HG02840 (cell line): Measurements from ENCODE around the gene HRH1.
"Not testable (repeated sequence)": the region's sequence is repeated elsewhere in the genome, so short reads cannot be mapped to it uniquely, and the experiment has no call there.

Experiments used
- ATAC-seq: cut with Tn5 transposase; IDR thresholded peaks from one replicate; pipeline ENCODE4 v1.9.1; 2021; ENCODE audit warnings: mild to moderate bottlenecking, moderate library complexity, moderate number of reproducible peaks; ENCODE audit not compliant: unreplicated experiment, low FRiP score

Gene HRH1

DNA sequence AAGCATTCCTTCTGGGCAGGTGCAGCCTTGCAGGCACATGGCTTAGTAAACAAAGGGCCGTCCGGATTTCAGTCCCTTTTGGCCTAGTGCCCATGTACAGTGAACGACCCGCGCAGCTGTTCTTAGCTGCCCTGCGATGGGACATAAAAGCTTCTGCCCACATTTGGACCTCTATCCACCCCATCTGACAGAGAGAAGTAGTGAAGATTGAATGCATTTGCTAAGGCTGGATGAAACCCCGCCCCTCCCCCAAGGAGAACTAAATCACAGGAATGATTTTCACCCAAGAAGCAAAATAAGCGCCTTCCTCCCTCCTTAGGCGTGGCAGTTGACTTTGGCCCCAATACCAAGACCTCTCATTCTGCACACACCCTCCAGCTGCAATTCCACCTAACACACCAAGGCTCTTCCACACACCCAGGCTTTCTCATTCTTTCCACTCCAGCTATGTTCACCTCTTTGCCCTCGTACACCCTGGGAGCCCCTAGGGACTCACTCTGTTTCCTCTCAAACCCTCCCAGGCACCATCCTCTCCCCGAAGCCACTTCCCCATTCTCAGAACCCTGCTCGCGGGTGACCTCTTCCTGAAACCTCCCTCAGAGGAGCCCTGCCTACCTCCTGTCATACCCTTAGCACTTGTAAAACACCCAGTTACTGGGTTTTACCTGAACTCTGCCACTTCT lies 14.1 kb upstream of the HRH1 start:
- ATAC-seq: peak; percentile 92

- ATAC-seq: peak; percentile 28
Observed at GRCh38 chr3:11140713-11141104, 13.6 kb upstream of the HRH1 start.

DNA sequence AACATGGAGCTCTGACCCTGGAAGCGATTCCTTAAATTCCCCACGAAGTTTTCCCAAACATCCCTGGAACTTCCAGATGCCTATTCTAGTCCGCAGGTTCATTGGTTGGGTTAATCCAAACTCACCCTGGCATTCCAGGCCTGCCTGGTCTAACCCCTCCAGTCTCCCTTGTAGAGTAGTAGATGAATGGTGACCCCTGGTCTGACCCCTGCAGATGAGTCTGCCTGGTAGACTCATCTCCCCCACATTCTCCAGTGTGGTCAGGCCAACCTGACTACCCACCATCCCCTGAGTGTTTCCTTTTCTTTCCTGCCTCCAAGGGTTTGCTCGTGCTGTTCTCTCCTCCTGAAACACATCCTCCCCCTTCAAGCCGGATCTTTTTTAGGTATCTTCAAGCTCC lies 10.8 kb upstream of the HRH1 start:
- ATAC-seq: no peak

GRCh38 chr3:11144996-11145395 lies 9.3 kb upstream of the HRH1 start:
- no peak for ATAC-seq

DNA sequence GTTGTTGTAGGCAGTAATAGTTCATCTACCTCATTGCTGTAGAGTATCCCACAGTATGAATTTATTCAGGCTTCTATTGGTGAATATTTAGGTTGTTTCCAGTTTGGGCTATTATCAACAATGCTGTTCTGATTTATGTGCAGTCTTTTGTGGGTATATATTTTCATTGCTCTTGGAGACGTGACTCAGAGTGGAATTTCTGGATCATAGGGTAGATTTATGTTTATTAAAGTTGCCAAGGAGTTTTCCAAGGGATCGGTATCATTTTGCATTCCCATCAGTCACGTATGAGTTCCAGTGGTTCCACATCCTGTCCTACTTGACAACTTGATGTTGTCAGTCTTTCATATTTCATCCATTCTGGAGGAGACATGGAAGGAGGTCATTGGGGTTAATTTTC lies 8.4 kb upstream of the HRH1 start:
- no peak for ATAC-seq

DNA sequence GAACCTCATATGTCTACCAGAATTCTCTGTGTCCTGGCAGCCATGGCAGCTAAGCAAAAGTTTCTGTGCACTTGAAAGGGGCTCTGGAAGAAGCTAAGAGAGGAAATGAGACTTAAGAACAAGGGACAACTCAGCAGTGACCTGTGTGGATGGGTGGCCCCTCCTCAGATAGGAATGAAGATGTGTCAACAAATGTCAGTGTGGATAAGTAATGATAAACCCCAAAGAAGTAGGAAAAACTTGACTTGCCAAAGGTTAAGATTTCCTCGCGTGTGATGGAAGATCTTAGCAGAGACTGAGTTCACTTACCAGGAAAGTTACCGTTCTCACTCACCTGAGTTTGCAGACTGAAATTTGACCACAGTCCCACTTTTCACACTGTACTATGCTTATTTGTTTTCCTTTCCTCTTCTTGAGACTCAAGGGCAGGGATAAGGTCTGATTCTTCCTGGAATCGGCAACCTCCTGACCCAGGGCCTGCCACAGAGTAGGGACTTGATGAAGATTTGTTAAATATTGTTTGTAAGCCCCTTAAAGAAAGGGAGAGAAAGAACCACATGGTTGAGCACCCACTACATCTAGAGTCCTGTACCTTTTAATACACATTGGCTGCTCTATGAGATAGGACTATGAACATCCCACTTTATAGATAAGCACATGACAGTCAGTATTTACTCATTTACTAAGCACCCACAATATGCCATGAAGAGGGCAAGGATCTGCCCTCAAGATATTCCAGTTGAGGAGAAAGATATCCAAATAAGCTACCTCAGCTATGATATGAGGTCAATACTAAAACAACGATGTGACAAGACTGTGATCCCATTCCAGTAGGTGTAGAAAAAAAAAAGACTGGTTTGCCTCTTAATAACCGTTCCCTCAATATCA lies 7.3 kb upstream of the HRH1 start:
- no peak for ATAC-seq

DNA sequence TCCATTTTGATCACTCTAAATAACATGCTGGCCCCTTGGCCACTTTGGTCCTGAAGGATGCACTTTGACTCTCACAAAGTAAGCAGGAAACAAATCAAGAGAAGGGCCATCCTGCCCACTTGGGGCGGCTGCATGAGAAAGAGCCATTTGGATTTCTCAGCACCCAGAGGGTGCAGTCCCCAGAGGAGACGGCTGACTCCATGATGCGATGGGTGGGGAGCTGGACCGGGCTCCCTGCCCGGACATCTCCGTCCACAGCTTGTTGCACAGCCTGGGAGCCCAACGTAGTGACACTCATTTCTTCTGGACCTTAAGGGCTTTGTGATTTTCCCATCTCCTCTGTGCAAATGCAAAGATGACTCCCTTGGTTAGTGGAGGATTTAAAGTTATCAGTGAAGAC lies 4.0 kb upstream of the HRH1 start:
- ATAC-seq: no peak

GRCh38 chr3:11152301-11152700 lies 2.0 kb upstream of the HRH1 start:
- ATAC-seq: no peak

DNA sequence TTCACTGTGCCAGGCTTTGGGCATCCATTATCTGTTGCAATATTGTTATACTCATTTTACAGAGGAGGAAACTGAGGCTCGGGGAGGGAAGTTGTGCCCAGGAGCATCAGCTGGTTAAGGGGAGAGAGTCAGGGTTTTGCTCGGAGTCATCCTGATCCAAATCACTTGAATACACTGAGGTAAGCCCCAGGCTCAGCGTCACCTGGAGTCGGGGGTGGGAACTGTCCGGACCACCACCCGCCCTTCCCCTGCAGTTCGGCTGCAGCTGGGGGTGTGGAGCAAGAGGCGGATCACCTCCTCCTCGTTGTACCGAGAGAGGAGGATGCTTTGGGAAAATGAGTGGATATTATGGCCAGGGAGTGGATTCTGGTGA lies 646 bp downstream of the HRH1 start:
- no peak for ATAC-seq

GRCh38 chr3:11155341-11156025 lies 1.2 kb downstream of the HRH1 start:
- ATAC-seq: no peak

DNA sequence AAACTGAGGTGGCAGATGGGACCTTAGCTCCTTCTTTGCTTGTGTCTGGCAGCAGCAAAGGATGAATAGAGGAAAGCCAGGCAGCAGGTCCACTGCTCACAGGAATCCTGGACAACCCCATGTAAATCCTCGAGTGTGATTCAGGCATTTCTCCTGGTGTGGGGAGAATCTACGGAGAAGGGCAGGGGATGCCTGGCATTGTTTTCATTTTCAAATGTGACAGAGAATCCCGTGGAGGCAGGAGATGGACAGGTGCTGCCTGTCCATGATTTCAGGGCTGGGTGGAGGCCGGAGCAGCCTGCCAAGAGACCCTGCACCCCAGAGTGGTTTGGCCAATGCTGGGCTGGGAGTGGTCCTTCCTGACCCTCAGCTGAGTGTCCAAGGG lies 1.7 kb downstream of the HRH1 start:
- ATAC-seq: no peak

DNA sequence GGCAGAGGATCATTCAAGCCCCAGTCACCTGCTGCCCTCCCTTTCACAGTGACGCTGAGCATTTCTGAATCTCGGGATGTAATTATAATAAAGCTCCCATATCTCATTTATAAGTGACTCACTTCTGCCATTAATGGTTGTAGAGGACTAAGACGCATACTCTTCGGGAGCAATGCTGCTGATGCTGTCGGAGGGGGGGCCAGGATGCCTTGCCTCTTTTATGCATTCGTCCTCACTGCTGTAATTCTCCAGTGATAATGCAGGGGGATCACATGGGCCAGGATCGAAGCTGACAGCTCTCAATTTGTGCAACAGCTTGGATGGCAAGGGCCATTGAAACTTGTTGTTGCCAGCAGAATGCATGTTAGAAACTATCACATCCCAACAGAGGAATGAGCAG lies 3.1 kb downstream of the HRH1 start:
- no peak for ATAC-seq

GRCh38 chr3:11159421-11159904 lies 5.2 kb downstream of the HRH1 start:
- ATAC-seq: no peak

DNA sequence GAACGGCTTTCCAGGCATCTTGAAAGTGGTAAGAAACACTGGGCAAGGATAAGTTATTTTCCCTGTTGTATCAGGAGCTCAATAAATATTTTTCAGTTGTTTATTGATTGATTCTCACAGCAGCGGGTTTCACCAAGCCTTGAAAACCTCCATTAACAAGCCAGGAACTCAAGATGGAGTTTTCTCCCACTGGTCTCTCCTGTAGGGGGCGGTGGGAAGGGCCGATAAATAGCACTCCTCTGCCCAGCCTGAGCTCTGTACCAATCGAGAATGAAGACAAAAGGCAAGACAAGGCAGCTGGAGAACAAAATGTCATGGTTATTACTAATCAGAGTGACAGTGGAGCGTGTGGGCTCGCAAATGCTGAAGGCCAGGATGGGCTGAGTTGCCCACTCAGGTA lies 7.4 kb downstream of the HRH1 start:
- no peak for ATAC-seq

DNA sequence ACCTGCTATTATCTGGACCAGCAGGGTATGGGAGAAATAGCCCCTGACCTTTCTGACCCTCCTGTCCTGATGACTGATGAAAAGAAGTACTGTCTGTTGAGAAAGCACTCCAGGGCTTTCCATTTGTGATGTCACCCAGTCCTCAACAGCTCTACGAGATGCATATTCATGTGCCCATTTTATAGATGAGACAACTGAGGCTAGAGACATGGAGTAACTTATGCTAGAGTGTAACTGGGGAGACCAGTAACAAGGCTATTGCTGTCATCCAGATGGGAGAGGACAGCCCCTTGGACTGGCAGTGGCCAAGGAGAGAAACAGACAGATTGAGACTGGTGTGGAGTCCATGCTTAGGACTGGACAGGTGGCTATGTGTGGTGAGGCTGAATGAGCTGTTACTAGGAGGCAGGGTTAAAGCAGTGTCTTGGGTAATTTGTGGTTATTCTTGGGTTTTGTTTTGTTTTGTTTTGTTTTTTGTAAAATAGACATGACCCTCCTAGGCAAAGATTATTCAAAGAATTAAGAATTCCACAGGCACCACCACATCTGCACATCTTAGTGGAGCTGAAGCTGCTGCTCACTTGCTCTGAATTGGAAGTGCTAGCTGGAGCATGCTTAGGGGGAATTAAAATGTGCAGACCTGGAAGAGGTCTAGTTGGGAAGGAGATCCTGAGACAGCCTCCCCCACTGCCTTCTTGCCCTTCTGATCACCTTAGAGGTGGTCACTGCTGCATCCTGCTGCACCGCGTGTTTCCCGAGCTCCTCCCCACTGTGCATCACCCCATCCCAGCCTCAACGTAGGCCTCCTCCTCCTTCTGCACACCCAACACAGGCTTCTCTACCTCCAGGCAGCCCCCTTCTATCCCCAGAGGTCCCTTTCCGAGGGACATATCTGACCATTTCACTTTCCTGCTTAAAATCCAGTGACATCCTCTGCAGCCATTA lies 8.4 kb downstream of the HRH1 start:
- ATAC-seq: no peak

DNA sequence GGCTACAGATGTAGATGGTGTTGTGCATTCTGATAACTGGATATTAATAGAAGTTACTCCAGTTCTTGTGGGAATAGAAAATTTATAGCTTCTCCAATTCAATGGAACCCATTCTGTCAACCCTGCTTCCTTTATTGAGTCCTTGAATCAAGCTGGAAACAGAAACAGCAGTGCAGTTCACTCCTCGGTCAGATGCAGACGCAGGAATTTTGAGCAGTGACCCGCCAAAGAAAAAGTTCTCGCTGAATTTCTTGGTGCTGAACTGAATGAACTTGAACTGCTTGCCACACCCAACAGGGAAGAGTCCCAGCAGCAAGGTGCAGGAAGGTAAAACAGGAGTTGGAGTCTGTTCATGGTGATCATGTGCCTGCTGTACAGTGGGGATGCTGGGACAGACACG lies 10.3 kb downstream of the HRH1 start:
- ATAC-seq: no peak

DNA sequence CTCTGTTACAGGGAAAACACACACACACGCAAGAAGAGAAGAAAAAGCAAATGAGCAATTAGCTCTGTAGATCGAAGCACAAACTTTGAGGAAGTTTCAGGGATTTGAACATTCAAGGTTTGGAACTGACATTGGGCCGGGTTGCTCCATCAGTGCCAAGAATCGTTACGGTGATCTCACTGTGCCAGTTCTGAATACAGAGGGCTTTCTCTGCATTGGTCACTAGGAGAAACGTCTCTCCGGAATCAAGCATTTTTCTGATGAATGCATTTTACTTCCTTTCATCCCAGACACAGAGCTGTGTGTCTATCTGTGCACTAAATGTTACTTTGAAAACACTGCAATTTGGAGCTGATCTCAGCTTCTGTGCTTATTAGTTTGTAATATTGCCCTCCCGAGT lies 11.2 kb downstream of the HRH1 start:
- ATAC-seq: no peak

DNA sequence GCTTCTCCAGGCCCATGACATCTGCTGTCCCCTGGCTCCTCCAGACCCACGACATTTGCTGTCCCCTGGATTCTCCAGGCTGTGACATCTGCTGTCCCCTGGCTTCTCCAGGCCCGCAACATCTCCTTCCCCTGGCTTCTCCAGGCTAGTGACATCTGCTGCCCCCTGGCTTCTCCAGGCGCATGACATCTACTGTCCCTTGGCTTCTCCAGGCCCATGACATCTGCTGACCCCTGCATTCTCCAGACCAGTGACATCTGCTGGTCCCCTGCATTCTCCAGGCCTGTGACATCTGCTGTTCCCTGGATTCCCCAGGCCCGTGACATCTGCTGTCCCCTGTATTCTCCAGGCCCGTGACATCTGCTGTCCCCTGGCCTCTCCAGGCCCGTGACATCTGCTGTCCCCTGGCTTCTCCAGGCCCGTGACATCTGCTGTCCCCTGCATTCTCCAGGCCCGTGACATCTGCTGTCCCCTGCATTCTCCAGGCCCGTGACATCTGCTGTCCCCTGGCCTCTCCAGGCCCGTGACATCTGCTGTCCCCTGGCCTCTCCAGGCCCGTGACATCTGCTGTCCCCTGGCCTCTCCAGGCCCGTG lies 12.6 kb downstream of the HRH1 start:
- not testable (repeated sequence) for ATAC-seq

DNA sequence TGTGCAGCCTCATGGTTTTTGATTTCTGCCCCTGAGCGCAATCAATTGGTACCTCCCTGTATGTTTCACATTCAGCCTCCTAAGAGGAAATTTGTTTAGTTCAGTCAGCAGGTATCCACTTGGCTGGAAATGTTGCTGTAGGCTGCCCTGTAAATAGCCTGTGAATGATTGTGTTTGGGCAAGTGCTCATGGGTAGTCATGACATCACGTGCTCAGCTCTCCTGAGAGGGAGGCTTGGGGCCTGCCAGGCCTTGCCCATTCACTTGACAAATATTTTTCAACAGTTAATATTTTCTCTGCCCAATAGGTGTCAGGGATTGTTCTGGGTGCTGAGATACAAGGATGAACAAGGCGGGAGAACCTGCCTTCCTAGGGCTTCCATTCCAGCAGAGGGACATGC lies 13.3 kb downstream of the HRH1 start:
- no peak for ATAC-seq

GRCh38 chr3:11168406-11168805 lies 14.1 kb downstream of the HRH1 start:
- no peak for ATAC-seq
